HPDE6-E6E7 (cell line): ENCODE results near the gene PEX14.

Source experiments
- DNase-seq: peaks from one replicate; pipeline ENCODE4 v3.0.0; 2011; ENCODE audit warnings: missing footprints; ENCODE audit errors: extremely low spot score

PEX14 gene

DNA sequence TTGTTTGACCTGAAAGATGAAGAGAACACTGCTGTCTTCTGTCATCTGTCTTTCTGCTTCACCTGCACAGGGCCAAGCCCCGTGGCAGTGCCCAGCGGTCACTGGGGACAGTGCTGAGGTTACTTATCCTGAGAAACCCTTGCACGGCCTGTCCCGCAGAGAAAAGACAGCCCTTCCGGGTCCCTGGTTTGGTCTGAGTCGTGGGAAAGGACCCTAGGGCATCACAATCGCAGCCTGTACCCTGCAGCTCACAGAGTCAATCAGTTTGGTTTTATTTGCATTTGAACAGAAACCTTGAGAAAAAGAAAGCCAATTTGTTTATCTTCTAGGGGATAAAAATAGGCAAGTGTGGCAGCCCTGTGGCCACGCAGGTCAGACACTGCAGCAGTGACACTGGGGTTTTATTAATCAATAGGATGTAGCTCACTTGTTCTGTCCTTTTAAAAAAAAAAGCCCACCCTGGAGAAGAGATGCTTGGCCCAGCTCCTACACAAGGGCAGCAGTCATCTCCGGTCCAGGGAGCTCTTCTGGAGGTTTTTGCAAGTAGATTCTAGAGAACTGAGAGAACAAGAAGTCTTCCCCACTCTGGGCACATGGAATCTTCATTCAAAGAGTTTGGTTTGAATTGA, 120.0 kb downstream of the PEX14 start:
- no peak for DNase-seq

DNA sequence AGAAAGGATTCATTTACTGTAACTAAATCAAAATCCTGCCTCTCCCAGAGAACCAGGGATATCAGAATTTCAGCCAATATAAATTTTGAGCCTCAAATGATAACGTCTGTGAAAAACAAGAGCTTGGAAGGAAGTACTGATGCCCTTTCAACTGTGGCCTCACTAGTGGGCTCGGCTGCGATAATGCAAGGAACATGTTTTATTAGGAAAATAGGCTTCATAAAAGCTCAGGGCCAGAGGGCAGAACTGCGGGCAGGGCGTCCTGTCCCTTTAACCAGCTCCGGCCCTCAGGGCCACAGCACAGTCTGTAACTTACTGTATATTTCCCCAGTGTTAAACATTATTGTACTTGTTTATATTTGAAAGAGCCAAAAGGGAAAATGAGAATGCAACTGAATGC, 122.0 kb downstream of the PEX14 start:
- no peak for DNase-seq

DNA sequence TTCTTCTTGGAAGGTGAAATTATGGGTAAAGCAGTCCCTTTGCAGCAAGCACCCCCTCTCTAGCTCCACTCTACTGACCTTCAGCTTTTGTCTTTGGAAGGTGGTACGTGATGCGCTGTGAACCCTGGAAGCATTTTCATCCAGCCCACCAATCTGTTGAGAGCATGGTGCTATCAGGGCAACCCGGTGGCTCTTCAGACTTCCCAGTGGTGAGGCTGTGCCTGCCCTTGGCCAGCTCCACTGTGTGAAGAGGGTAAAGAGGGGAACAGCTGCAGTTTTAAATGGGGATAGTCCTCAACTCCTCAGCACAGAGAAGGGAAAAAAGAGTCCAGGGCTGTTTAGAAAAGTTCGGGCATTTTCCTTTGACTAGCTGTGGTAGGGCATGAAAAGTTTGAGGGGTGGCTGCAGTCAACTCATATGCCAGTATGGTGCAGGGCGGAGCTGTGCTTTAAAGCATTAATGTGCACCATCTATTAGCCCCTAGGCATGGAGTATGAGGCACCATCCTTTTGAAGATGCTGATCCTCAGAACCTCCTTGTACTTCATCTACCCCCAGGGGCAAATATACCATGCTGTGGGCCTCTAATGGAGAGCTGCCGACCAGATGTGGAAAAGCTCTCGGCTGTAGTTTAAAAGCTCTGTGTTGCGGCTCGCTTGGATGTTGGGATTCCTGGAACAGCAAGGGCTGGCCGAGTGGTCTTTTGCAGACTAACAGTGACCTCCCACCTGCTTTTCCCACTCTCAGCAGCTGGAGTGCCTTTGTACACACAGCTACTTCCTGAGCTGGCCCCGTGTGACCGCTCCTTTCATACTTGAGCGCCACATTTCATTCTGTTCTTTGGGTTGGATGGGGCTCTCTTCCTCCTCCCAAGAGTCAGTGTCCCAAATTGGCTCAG, 123.0 kb downstream of the PEX14 start:
- DNase-seq, result no peak

DNA sequence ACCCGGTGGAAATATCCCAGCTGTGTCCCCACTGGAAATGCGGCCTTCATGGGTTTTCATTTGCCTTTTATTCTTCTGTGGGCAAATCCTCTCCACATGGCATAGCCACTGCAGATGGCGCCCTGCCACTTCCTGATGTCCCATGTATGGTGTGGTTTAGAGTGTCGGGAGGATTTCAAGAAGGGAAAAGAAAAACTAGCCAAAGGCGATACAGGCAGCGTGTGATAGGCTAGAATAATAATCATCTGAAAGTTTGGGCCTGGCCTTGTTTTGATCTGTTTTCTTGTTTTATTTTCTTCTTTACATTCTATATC, 123.6 kb downstream of the PEX14 start:
- DNase-seq, result no peak

DNA sequence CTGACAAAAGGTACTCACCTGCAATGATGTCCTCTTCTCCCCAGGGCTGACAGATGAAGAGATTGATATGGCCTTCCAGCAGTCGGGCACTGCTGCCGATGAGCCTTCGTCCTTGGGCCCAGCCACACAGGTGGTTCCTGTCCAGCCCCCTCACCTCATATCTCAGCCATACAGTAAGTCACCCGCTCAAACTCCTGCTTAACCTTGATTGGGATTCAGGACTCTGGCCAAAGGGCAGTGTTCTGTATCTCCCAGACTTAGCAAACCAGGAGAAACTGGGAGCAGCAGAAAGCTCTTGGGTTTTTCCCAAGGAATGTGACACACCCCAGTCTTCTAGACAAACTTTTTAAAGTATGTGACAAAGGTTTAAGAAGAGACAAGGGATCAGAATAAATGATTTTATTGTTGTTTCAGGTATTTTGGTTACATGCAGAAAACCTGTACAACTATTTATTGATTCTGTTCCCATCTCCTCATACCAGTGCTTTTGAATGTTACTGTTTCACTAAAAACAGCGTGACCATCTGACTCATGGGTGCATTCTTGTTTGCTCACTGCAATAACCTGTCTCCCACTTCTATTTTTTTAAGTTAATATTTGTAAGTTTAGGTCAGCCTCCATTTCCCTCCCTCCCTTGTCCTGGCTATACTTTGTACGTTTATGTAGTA, 124.6 kb downstream of the PEX14 start:
- peak; percentile 53 for DNase-seq

DNA sequence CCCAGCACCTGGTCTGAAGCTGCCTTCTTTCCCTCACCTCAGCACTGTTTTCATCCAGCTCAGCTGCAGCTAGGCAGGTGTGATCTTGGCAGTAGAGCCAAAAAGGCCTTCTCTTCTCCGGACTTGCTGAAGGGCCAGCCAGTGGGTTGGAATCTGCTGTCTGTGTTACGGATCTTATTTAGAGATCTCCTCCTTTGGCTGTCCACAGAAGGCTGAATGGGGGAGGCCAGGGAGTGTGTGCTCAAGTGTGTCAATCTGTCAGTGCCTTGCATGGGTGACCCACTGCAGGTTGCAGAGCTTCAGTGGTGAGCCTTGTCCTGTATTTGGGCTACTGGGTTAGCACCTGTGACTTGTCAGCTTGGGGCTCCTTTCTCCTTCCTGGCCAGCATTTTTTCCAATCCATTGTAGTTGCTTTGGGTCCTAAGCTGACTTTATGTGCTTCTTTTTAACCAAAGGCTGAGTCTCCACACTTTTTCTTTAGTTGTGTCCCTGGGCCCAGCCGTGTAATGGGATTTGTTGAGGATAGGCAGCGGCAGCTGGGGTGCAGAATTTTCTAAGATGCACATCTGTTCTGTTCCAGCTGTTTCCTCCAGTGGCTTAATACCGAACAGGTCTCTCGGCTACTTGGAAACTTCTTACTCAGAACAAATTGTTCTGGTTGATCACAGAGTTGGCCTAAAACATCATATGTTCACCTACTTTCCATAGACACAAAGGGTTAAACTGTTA, 126.8 kb downstream of the PEX14 start:
- no peak for DNase-seq

DNA sequence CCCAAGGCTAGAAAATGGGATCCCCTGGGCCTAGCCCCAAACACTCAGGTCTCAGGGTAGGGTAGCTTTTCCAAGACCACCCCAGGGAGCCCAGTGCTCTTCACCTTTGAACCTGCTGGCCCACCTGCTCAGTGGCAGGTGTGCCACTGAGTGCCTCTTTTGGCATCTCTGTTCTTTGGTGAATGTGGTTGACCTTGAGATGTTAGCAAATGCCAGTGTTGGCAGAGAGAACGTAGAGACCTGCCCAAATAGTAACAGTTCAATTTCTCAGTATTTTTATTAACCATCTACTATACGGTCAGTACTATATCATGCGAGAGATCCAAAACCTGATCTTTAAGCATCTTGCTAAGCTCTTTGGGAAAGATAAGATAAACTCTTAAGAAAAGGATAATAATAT, 128.2 kb downstream of the PEX14 start:
- no peak for DNase-seq

DNA sequence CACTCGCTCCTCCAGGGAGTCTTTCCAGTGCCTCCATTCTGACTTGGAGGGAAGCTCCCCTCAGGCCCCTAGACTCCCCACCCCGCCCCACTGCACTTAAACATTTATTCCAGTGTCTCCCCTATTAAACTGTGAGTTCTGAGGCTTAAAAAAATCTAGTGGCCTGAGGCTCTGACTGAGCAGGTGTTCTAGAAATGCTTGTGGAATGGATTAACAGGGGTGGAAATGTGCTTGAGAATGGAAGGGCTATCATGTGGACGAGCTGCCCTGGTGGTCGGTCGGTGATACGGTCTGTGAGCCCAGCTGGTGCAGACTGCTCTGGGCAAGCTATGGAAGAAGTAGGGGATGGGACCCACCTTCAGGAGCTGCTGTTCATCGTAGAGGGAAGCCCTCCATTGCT, 130.2 kb downstream of the PEX14 start:
- DNase-seq, result no peak

DNA sequence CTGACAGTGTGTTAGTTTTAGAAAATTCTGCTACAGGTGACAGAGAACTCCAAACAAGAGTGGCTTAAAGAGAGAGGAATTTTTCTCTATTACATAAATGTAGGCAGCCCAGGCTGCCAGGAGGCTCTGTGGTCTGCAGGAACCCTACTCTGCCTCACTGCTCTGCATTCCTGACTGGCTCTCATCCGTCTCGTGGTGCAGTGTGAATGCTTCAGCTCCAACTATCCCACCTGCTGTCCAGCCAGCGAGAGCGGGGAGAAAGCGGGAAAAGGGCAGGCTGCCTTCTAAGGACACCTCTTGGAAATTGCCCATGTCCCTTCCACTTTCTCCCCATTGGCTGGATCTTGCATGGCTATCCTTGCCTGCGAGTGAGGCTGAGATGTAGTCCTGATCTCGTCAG, 131.3 kb downstream of the PEX14 start:
- no peak for DNase-seq

DNA sequence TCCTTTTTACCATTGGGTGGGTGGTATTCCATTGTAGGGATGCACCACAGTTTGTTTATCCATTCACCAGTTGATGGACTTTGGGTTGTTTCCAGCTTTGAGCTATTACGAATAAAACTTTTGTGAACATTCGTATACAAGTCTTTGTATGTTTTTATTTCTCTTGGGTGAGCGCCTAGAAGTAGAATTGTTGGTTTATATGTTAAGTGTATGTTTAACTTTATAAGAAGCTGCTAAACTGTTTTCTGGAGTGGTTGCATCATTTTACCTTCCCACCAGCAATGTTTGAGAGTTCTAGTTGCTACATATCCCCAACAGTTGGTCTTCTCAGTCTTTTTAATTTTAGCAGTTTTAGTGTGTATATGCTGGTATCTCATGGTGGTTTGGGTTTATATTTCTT, 132.5 kb downstream of the PEX14 start:
- no peak for DNase-seq

DNA sequence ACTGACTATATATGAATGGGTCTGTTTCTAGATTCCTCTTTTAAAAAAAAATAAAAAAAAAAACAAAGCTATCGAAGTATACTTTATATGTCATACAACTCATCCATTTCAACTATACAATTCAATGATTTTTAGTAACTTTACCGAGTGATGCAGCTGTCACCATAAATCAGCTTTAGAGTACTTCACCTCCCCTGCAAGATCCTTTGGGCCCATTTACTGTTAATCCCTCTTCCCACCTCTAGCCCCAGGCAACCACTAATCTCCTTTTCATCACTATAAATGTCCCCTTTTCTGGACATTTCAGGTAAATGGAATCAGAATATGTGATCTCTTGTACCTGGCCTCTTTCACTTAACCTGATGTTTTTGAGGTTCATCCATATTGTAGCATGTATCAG, 133.9 kb downstream of the PEX14 start:
- DNase-seq, result no peak

DNA sequence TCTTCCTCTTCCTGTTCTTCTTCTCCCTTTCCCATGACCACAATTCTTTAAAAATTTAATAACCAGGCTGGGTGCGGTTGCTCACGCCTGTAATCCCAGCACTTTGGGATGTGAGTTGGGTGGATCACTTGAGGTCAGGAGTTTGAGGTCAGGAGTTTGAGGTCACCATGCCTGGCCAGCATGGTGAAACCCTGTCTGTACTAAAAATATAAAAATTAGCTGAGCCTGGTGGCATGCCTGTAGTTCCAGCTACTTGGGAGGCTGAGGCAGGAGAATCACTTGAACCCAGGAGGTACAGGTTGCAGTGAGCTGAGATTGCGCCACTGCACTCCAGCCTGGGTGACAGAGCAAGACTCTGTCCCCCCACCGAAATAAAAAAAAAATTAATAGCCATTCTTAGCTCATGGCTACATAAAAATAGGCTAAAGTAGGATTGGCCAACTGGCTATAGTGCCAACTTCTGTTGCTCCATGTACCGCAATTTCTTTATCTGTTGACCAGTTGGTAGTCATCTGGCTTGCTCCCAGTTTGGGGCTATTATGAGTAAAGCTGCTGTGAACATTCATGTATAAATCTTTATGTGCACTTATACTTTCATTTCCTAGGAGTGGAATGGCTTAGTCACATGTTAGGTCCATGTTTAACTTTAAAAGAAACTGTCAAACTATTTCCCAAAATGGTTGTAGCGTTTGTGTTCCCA, 136.3 kb downstream of the PEX14 start:
- no peak for DNase-seq

DNA sequence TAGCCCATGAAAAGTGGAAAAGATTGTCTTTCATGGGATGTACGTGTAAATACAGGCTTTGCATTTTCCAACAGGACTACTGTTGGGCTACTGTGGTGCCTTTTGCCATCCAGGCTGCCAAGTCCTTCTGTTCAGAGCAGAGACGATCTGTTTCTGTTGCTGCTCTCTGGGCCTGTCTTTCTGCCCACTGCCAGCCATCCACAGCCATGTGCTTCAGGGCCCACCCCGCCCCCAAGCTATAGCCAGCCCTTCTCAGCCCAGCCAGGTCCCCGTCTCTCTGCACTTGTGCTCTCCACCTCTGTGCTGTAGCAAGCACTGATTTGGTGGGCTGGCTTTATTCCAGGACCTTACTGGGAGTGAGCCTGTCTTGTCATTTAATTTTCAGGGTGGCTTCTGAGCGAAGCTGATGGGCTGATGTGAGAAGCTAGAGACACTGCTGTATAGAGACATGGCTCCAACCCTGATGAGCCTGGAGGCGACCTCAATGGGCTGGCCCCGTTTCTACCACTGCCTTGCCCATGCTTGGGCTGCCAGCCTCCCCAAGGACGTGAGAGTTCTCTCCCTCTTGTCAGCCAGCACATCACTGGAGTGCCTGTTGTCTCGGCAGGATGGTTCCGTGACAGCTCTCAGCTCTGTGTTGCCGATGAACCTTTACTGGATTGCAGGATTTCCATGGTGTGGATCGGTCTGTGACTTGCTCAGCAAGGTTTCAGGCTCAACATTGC, 137.8 kb downstream of the PEX14 start:
- DNase-seq, result no peak

DNA sequence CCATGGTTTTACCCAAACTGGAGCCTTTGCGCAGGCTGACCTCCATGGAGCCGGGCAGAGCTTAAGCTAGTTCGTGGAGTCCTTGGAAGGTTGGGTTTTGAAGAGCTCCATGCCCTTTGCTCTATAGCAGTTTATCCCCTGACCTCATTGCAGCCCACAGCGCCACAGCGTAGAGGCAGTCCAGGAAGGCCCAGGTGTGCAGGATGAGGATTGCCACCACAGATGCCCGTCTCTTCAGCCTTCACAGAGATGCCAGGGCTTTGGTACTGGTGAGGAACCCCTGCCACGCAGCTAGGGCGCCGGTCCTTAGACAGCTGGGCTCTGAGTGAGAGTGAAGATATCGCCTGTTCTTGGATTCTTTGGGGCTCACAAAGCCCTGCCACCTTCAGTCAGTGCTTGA, 138.6 kb downstream of the PEX14 start:
- no peak for DNase-seq

DNA sequence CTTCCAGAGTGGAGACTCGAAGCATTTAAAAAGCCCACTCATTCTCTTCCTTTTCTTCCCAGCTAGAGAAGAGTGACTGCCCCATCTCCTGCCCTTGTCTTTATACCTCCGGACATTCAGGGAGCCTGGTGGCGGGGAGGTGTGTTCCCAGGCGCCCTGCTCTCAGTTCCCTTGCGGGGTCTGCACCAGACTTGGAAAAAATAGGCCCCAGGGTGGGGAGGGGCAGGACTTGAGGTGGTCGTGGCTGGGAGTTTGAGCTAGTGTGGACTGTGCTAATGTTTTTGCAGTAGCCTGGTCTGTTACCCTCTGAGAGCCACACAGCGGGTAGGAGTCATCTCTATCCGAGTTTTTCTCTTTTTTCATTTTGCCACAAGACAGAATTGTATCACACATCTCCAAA, 139.1 kb downstream of the PEX14 start:
- DNase-seq, result no peak

DNA sequence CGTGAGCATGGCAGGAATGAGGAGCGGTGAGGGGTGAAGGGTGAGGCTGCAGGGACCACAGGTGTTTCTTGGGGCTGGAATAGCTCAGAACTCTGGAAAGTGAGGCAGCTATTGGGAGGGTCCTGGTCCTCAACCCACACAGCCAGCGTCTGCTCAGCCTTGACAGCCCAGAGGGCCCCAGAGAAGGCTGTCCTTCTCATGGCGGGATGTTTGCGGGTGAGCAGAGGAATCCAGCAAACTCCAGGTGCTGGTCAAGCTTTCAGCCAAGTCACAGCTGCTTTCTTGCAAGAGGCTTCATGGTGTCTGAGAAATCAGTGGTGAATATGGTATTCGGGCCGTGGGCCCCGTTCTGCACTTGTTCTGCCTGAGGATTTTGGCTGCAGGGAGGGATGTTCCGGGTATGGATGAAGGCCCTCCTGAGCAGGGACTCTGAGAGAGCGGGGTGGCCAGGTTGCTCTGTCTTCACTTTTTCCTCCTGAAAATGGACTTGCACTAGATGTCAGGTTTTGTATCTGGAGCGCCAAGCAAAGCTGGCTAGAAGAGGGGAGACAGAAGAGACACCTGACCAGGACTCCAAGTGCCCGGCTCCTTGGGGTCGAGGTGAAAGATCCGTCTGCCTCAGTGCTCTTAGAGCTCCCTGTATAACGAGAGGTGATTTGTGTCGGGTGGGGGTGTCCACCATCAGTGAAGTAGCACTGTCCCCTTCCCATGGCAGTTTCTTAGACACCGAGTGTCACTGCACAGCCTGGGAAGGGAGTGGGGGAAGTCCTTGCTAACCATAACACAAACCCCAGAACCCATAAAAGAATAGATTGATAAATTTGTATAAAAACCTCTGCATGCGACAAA, 139.9 kb downstream of the PEX14 start:
- no peak for DNase-seq

DNA sequence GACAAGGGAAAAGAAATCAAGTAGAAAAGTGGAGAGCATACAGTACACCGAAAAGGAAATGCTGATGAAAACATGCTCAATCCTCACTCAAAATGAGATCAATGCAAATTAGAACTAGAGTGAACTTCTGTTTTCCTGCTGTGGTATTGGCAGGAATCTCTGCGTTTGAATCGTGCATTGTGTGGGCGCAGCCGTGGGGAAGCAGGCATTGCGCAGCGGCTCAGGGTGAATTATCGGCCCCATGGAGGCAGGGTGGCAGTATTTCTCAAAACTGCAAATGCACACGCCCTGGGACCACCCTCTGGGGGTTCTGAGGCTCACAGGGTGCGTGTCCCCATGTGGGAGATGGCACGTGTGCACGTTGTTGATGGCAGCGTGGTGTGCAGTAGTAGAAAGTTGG, 140.6 kb downstream of the PEX14 start:
- no peak for DNase-seq

DNA sequence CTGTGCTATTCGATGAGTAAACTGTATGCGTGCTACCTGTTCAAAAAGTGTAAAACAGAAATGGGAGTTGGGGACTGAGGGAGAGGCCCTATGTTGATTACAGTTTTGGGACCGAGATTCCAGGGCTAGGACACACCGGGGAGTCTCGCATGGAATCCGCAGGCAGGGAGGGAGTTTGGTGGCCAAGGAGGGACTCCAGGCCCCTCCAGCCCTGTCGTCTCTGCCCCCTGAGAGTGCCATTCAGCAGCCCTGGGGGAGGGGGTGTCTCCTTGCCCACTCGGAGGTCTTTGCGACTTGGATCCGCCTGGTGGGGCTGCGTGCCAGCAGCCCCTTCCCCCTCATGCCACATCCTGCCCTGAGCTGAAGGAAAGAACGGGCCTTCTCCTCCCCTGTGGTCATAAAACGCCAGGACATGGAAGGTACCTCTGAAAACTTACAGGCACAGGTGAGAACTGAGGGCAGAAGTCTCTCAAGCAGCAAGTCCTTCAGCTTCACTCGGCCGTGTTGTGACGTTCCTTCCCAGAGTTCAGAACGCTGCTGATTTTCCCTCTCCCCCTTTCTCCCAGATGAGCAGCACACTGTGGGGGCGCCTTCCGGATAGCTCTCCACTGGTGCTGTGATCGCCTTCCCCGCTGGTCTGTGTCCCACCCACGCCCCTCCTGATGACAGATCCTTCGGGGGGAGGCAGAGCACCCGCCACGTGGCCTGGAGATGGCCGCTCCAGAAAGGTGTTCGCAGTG, 141.4 kb downstream of the PEX14 start:
- no peak for DNase-seq

DNA sequence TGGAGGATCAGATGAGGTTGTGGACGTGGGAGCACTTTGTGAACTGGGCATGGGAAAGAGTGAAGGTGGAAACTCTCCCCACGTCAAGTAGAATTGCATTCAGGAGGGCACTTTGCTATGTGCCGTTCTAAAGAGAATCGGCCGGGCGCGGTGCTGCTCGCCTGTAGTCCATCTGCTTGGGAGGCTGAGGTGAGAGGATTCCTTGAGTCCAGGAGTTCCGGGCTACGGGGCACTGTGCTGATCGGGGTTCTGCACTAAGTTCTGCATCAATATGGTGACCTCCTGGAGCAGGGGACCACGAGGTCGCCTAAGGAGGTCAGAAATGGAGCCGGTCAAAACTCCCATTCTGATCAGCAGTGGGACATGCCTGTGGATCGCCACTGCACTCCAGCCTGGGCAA, 141.9 kb downstream of the PEX14 start:
- no peak for DNase-seq
